ELR (cell line): ENCODE results near the gene HIGD1A.

ENCODE experiments used
- DNase-seq: peaks from one replicate; pipeline ENCODE4 v3.0.0-alpha.2; 2015; ENCODE audit warnings: low read depth

HIGD1A gene

GRCh38 chr3:42804106-42804830 lies at the start of gene HIGD1A:
Gene HIGD1A, minus strand, starts transcription at chr3:42804490. Its CDS starts 10,237 bp downstream, at chr3:42794253.
- peak; percentile 95 for DNase-seq

GRCh38 chr3:42853739-42854302 lies 49.5 kb upstream of the HIGD1A start:
- DNase-seq = no peak

- no peak for DNase-seq
Observed at GRCh38 chr3:42853056-42853455, 48.8 kb upstream of the HIGD1A start.

- DNase-seq = no peak
Observed at GRCh38 chr3:42852441-42852840, 48.2 kb upstream of the HIGD1A start.

GRCh38 chr3:42851228-42851834 lies 47.0 kb upstream of the HIGD1A start:
- no peak for DNase-seq

- no peak for DNase-seq
Observed at GRCh38 chr3:42850263-42850662, 46.0 kb upstream of the HIGD1A start.

GRCh38 chr3:42849017-42849416 lies 44.7 kb upstream of the HIGD1A start:
- no peak for DNase-seq

GRCh38 chr3:42847731-42848130 lies 43.4 kb upstream of the HIGD1A start:
- no peak for DNase-seq

GRCh38 chr3:42846685-42847522 lies 42.6 kb upstream of the HIGD1A start:
- no peak for DNase-seq

GRCh38 chr3:42844815-42845214 lies 40.5 kb upstream of the HIGD1A start:
- DNase-seq = no peak

GRCh38 chr3:42844412-42844713 lies 40.1 kb upstream of the HIGD1A start:
- no peak for DNase-seq

- DNase-seq = no peak
Observed at GRCh38 chr3:42843713-42844411, 39.6 kb upstream of the HIGD1A start.

GRCh38 chr3:42841332-42841731 lies 37.0 kb upstream of the HIGD1A start:
- no peak for DNase-seq

GRCh38 chr3:42839616-42840015 lies 35.3 kb upstream of the HIGD1A start:
- peak; percentile 75 for DNase-seq

- no peak for DNase-seq
Observed at GRCh38 chr3:42838571-42838970, 34.3 kb upstream of the HIGD1A start.

- no peak for DNase-seq
Observed at GRCh38 chr3:42836150-42837123, 32.1 kb upstream of the HIGD1A start.

- peak; percentile 61 for DNase-seq
Observed at GRCh38 chr3:42831321-42831713, 27.0 kb upstream of the HIGD1A start.

- peak; percentile 37 for DNase-seq
Observed at GRCh38 chr3:42830437-42831320, 26.4 kb upstream of the HIGD1A start.

- DNase-seq = no peak
Observed at GRCh38 chr3:42829628-42830436, 25.5 kb upstream of the HIGD1A start.
